ENCODE data around the gene SLC66A2. TPM values are rescaled to one million over a fixed set of nuclear protein-coding genes. Genes with fewer than 3 reads are reported as not detected.

The SLC66A2 gene
- total and polyA plus RNA-seq, 12 donors, result 5.1 to 47.8 (median 32.9) TPM

- WGBS, 4 donors, result 74 to 86% (median 78%) methylated on average over 5 of the region's 5 CpGs
- H3K4me1 ChIP-seq (replicated peaks in 1 of 2), result no peaks in the 10 kb centered on the region
- H3K27me3 ChIP-seq, result no peaks in the 10 kb centered on the region
- no peaks in the 10 kb centered on the region for H3K36me3 ChIP-seq (replicated peaks in 1 of 2)
- no peak for TF ChIP-seq POLR2A (IDR thresholded peaks at IDR 0.05)
- no peak for TF ChIP-seq CTCF (IDR thresholded peaks at IDR 0.05)
- peaks cover 0 to 16% (median 0%) of the 10 kb centered on the region in 3 donors for H3K9me3 ChIP-seq (replicated peaks in 1 of 3)
- intact Hi-C loops (cut with DNase I), result loop anchor here in 1 of 2 donors (5.0 kb wide), 1 partner anchor 188 kb away; no protein-coding TSS in a partner anchor
- no peak for DNase-seq
- H3K27ac ChIP-seq, result no peak overlapping the region
- H3K4me3 ChIP-seq, result no peak overlapping the region
These were observed 60.8 kb downstream of the SLC66A2 start for GRCh38 chr18:79890674-79891073.

GRCh38 chr18:79889569-79889968 lies 61.9 kb downstream of the SLC66A2 start:
- no peak overlapping the region for H3K27ac ChIP-seq
- no peak overlapping the region for H3K4me3 ChIP-seq
- H3K4me1 ChIP-seq (replicated peaks in 1 of 2), result no peaks in the 10 kb centered on the region
- WGBS, 4 donors, result 85 to 90% (median 88%) methylated on average over 14 of the region's 14 CpGs
- peaks cover 0 to 13% (median 0%) of the 10 kb centered on the region in 3 donors for H3K9me3 ChIP-seq (replicated peaks in 1 of 3)
- intact Hi-C loops (cut with DNase I), result no loop called here
- no peaks in the 10 kb centered on the region for H3K36me3 ChIP-seq (replicated peaks in 1 of 2)
- DNase-seq, result peak in 1 of 7 donors; percentile 34
- TF ChIP-seq POLR2A (IDR thresholded peaks at IDR 0.05), result no peak
- TF ChIP-seq CTCF (IDR thresholded peaks at IDR 0.05), result no peak
- no peaks in the 10 kb centered on the region for H3K27me3 ChIP-seq

GRCh38 chr18:79888016-79888415 lies 63.4 kb downstream of the SLC66A2 start:
- intact Hi-C loops (cut with DNase I), result no loop called here
- peak in 1 of 7 donors; percentile 31 for DNase-seq
- H3K9me3 ChIP-seq (replicated peaks in 1 of 3), result peaks cover 0 to 8% (median 0%) of the 10 kb centered on the region in 3 donors
- no peak overlapping the region for H3K27ac ChIP-seq
- no peaks in the 10 kb centered on the region for H3K4me1 ChIP-seq (replicated peaks in 1 of 2)
- 80 to 94% (median 83%) methylated on average over 5 to 16 of the region's 16 CpGs for WGBS, 4 donors
- no peaks in the 10 kb centered on the region for H3K36me3 ChIP-seq (replicated peaks in 1 of 2)
- no peak overlapping the region for H3K4me3 ChIP-seq
- no peaks in the 10 kb centered on the region for H3K27me3 ChIP-seq
- TF ChIP-seq CTCF (IDR thresholded peaks at IDR 0.05) (no peak), POLR2A (IDR thresholded peaks at IDR 0.05) (no peak)

GRCh38 chr18:79887181-79888000 lies 64.1 kb downstream of the SLC66A2 start:
- peak in 1 of 7 donors; percentile 40 for DNase-seq
- Histone ChIP-seq H3K36me3 (replicated peaks in 1 of 2) (no peaks in the 10 kb centered on the region), H3K4me3 (no peak overlapping the region), H3K9me3 (replicated peaks in 1 of 3) (peaks cover 0 to 8% (median 0%) of the 10 kb centered on the region in 3 donors), H3K4me1 (replicated peaks in 1 of 2) (no peaks in the 10 kb centered on the region), H3K27me3 (no peaks in the 10 kb centered on the region), H3K27ac (no peak overlapping the region)
- 84 to 88% (median 88%) methylated on average over 21 to 30 of the region's 30 CpGs for WGBS, 4 donors
- TF ChIP-seq POLR2A (IDR thresholded peaks at IDR 0.05) (no peak), CTCF (IDR thresholded peaks at IDR 0.05) (no peak)
- intact Hi-C loops (cut with DNase I), result no loop called here

All from adrenal gland (tissue), 12 donors.